T-helper 2 cell treated with Interferon-gamma antibody and Interleukin-4, amounts not matched to agents 100 ng/mL and 5 ng/mL, for 36 hours (primary cell): ENCODE measurements around the gene DMRT1. TPM values are rescaled to one million over a fixed set of nuclear protein-coding genes. Genes with fewer than 3 reads are reported as not detected.

Source experiments
- intact Hi-C: fragments of 100-400 bp; cut with micrococcal nuclease; formaldehyde crosslinking; loops from one replicate; pipeline ENCODE4 v1.15.1; 2023
- total RNA-seq: library from RNA; stranded (reverse); gene quantifications from 2 replicates; pipeline ENCODE4 v1.2.3, GENCODE V29; 2022

Gene DMRT1
- total RNA-seq, 1 donor from 2014 or later, result not detected

GRCh38 chr9:969310-970150 is 128.0 kb downstream of the DMRT1 start:
- intact Hi-C loops, result no loop called here

- intact Hi-C loops, result no loop called here
Observed at GRCh38 chr9:970151-970996, 128.9 kb downstream of the DMRT1 start.

GRCh38 chr9:971901-972500 is 130.5 kb downstream of the DMRT1 start:
- intact Hi-C loops, result loop anchor here (2.0 kb wide), 1 partner anchor 77 kb away; no protein-coding TSS in a partner anchor

GRCh38 chr9:972501-973294 is 131.2 kb downstream of the DMRT1 start:
- intact Hi-C loops, result loop anchor here (2.0 kb wide), 1 partner anchor 76 kb away; no protein-coding TSS in a partner anchor

GRCh38 chr9:973295-973834 is 131.9 kb downstream of the DMRT1 start:
- intact Hi-C loops, result loop anchor here (2.0 kb wide), 1 partner anchor 75 kb away; no protein-coding TSS in a partner anchor

GRCh38 chr9:974031-974995 is 132.8 kb downstream of the DMRT1 start:
- intact Hi-C loops, result no loop called here

- intact Hi-C loops, result no loop called here
Observed at GRCh38 chr9:974996-975739, 133.7 kb downstream of the DMRT1 start.

GRCh38 chr9:975740-976257 is 134.3 kb downstream of the DMRT1 start:
- intact Hi-C loops, result no loop called here

- intact Hi-C loops, result no loop called here
Observed at GRCh38 chr9:976258-976942, 134.9 kb downstream of the DMRT1 start, which contains the start of gene DMRT3. Gene DMRT3, plus strand, starts transcription at chr9:976655. Its CDS starts 347 bp downstream, at chr9:977002.

- intact Hi-C loops, result no loop called here
Observed at GRCh38 chr9:976943-977837, 135.7 kb downstream of the DMRT1 start.

- intact Hi-C loops, result no loop called here
Observed at GRCh38 chr9:977838-978830, 136.6 kb downstream of the DMRT1 start.

GRCh38 chr9:979983-980382 is 138.5 kb downstream of the DMRT1 start:
- intact Hi-C loops, result no loop called here

- intact Hi-C loops, result no loop called here
Observed at GRCh38 chr9:980640-981039, 139.1 kb downstream of the DMRT1 start.

- intact Hi-C loops, result no loop called here
Observed at GRCh38 chr9:981491-981898, 140.0 kb downstream of the DMRT1 start.

- intact Hi-C loops, result no loop called here
Observed at GRCh38 chr9:982394-983230, 141.1 kb downstream of the DMRT1 start.
